Lung (tissue), 12 donors: Measurements from ENCODE around the gene ST6GALNAC5. TPM values are rescaled to one million over a fixed set of nuclear protein-coding genes. Genes with fewer than 3 reads are reported as not detected.

Source experiments
- ATAC-seq: fragments of 200-7000 bp; cut with Tn5 transposase; one replicate; pipeline ENCODE4 v1.9.1; 2020; ENCODE audit warnings: moderate number of reproducible peaks; ENCODE audit not compliant: insufficient read depth, low FRiP score
- DNase-seq, 3 donors: peaks; one replicate each; pipeline ENCODE4 v3.0.0-alpha.2; 2013 to 2017
- H3K27ac ChIP-seq, 2 donors: one replicate each; pipeline ENCODE4 v1.5.1; 2013; ENCODE audit warnings: mild to moderate bottlenecking in 2 of 2, moderate library complexity in 2 of 2, control low read depth in 1 of 2, inconsistent platforms in 1 of 2, low read depth in 1 of 2, low read length in 1 of 2
- H3K27me3 ChIP-seq, 3 donors: one replicate each; pipeline ENCODE4 v1.5.1; 2013; ENCODE audit warnings: low read length in 2 of 3; ENCODE audit not compliant: control insufficient read depth in 3 of 3, insufficient read depth in 3 of 3
- H3K36me3 ChIP-seq, 4 donors: one replicate each; pipeline ENCODE4 v1.5.1; 2013; ENCODE audit warnings: low read length in 4 of 4, mild to moderate bottlenecking in 1 of 4, moderate library complexity in 1 of 4; ENCODE audit not compliant: control insufficient read depth in 4 of 4, insufficient read depth in 4 of 4
- H3K4me1 ChIP-seq, 5 donors: one replicate each; pipeline ENCODE4 v1.5.1; 2013; ENCODE audit warnings: low read length in 5 of 5, mild to moderate bottlenecking in 2 of 5, moderate library complexity in 1 of 5; ENCODE audit not compliant: control insufficient read depth in 5 of 5, insufficient read depth in 5 of 5
- H3K4me3 ChIP-seq: one replicate; pipeline ENCODE4 v1.5.1; 2013; ENCODE audit warnings: mild to moderate bottlenecking, control low read depth, moderate library complexity
- H3K9ac ChIP-seq, 2 donors: one replicate each; pipeline ENCODE4 v1.5.1; 2013; ENCODE audit warnings: low read length in 2 of 2, control low read depth in 1 of 2; ENCODE audit not compliant: insufficient read depth in 1 of 2
- H3K9me3 ChIP-seq, 4 donors: one replicate each; pipeline ENCODE4 v1.5.1; 2013; ENCODE audit warnings: low read length in 3 of 4, mild to moderate bottlenecking in 1 of 4, moderate library complexity in 1 of 4; ENCODE audit not compliant: control insufficient read depth in 4 of 4, insufficient read depth in 3 of 4
- WGBS, 2 donors: extraction: QIAGEN DNeasy Blood & Tissue Kit; methylation state at CpG; one replicate each; pipeline ENCODE4 v1.1.7; 2013; 5-methylcytosine and 5-hydroxymethylcytosine counted together
- polyA plus RNA-seq, 2 donors: library from polyadenylated mRNA; stranded (reverse); fragments of 200-250 nt; gene quantifications; one replicate each; pipeline ENCODE4 v1.2.1, GENCODE V29; 2013
- total RNA-seq, 2 donors: library from RNA; depleted of rRNA in 1 of 2; stranded (reverse); fragments of >200 nt in 1 of 2; gene quantifications; one replicate each; pipeline ENCODE4 v1.2.1, GENCODE V29; 2014 to 2021
- TF ChIP-seq, protein P1 (sequence below): IDR thresholded peaks from 2 replicates; pipeline ENCODE4 v1.5.1; 2012; ENCODE audit warnings: mild to moderate bottlenecking; ENCODE audit errors: control extremely low read depth, extremely low read depth
- donor health status: control.
- donor health status: control.
- donor health status: Bipolar disorder and iron deficiency.
- donor health status: healthy.
- donor health status: DM: yes; HTN: yes; CAD: no.

Gene ST6GALNAC5
- total and polyA plus RNA-seq, 4 donors: 3.6 to 45.8 (median 15.9) TPM

GRCh38 chr1:77095236-77095635, 228.0 kb downstream of the ST6GALNAC5 start:
- no peaks in the 10 kb centered on the region for H3K4me1 ChIP-seq
- ATAC-seq (no peak), DNase-seq (no peak)
- H3K27ac ChIP-seq: no peak overlapping the region
- H3K4me3 ChIP-seq: no peak overlapping the region
- no peaks in the 10 kb centered on the region for H3K36me3 ChIP-seq
- no peak overlapping the region for H3K9ac ChIP-seq
- TF ChIP-seq, protein P1, sequence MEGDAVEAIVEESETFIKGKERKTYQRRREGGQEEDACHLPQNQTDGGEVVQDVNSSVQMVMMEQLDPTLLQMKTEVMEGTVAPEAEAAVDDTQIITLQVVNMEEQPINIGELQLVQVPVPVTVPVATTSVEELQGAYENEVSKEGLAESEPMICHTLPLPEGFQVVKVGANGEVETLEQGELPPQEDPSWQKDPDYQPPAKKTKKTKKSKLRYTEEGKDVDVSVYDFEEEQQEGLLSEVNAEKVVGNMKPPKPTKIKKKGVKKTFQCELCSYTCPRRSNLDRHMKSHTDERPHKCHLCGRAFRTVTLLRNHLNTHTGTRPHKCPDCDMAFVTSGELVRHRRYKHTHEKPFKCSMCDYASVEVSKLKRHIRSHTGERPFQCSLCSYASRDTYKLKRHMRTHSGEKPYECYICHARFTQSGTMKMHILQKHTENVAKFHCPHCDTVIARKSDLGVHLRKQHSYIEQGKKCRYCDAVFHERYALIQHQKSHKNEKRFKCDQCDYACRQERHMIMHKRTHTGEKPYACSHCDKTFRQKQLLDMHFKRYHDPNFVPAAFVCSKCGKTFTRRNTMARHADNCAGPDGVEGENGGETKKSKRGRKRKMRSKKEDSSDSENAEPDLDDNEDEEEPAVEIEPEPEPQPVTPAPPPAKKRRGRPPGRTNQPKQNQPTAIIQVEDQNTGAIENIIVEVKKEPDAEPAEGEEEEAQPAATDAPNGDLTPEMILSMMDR: no peak
- peaks cover 0 to 3% (median 0%) of the 10 kb centered on the region in 4 donors for H3K9me3 ChIP-seq
- no peaks in the 10 kb centered on the region for H3K27me3 ChIP-seq
- 85 to 91% methylated on average over 1 of the region's 1 CpG for WGBS, 2 donors

GRCh38 chr1:77096496-77097255, 229.4 kb downstream of the ST6GALNAC5 start:
- Histone ChIP-seq H3K27ac (no peak overlapping the region), H3K4me1 (peaks cover 0 to 1% (median 0%) of the 10 kb centered on the region in 5 donors), H3K36me3 (no peaks in the 10 kb centered on the region), H3K4me3 (no peak overlapping the region), H3K9ac (no peak overlapping the region), H3K9me3 (peaks cover 0 to 3% (median 0%) of the 10 kb centered on the region in 4 donors), H3K27me3 (no peaks in the 10 kb centered on the region)
- WGBS, 2 donors: 97 to 98% methylated on average over 9 of the region's 9 CpGs
- ATAC-seq (no peak), DNase-seq (no peak)
- TF ChIP-seq, protein P1: no peak

DNA sequence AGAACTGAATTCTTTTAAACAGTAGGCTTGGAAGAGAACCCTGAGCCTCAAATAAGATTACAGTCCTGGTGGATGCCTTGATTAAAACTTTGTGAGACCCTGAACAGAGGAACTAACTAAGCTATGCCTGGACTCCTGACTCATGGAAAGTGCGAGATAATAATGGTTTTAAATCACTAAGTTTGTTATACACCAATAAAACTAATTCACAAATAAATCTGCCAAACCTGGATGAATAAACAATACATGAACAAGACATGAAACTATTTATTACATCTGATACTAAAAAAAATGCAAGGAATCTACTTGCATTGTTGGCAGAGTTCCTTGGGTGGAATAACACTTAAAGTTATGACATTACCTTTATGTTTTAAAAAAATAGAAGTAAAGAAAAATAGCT, 233.6 kb downstream of the ST6GALNAC5 start:
- no peak for DNase-seq
- TF ChIP-seq, protein P1: no peak
- 93 to 97% methylated on average over 1 of the region's 1 CpG for WGBS, 2 donors
- Histone ChIP-seq H3K4me1 (peaks cover 0 to 1% (median 0%) of the 10 kb centered on the region in 5 donors), H3K9me3 (peaks cover 0 to 3% (median 0%) of the 10 kb centered on the region in 4 donors), H3K36me3 (no peaks in the 10 kb centered on the region), H3K9ac (no peak overlapping the region), H3K27me3 (no peaks in the 10 kb centered on the region), H3K27ac (no peak overlapping the region), H3K4me3 (no peak overlapping the region)
- no peak for ATAC-seq

DNA sequence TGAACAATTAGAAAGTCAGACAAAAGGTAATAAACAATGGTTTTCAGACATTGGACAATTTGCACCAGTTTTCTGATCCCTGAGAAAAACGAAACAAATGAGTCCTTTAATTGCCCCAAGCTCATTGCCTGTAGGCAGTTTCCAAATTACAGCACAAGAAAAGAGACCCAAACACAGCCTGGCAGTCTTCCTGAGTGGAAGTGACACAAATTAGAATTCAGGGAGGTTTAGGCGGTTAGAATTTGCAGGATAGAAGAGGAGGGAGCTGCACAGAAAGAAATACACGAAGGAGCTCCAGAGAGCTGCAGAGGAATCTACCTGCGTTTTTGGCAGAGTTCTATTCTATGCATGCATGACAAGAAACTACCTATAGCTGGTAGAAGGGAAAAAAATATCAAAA, 236.2 kb downstream of the ST6GALNAC5 start:
- TF ChIP-seq, protein P1: no peak

More for the DNA sequence above, 236.2 kb downstream of the ST6GALNAC5 start:
- H3K9me3 ChIP-seq: no peaks in the 10 kb centered on the region
- DNase-seq (no peak), ATAC-seq (no peak)
- H3K27me3 ChIP-seq: no peaks in the 10 kb centered on the region
- H3K9ac ChIP-seq: no peak overlapping the region
- no peak overlapping the region for H3K27ac ChIP-seq
- no peak overlapping the region for H3K4me3 ChIP-seq
- H3K36me3 ChIP-seq: no peaks in the 10 kb centered on the region
- WGBS, 2 donors: 92 to 94% methylated on average over 4 of the region's 4 CpGs
- peaks cover 0 to 1% (median 0%) of the 10 kb centered on the region in 5 donors for H3K4me1 ChIP-seq
